Breast epithelium (tissue), 3 donors: ENCODE measurements around the gene TMEM19.

ENCODE experiments used
- CTCF ChIP-seq, 3 donors: fragments of 450-650 bp; IDR thresholded peaks; one replicate each; pipeline ENCODE4 v1.5.1; 2016 to 2017; ENCODE audit warnings: antibody characterized with exemption in 3 of 3, mild to moderate bottlenecking in 3 of 3, moderate library complexity in 3 of 3
- POLR2A ChIP-seq: fragments of 450-650 bp; IDR thresholded peaks from one replicate; pipeline ENCODE4 v1.6.1; 2016; ENCODE audit warnings: antibody characterized with exemption, mild to moderate bottlenecking, moderate library complexity
- POLR2AphosphoS5 ChIP-seq, 3 donors: sonication (generic); formaldehyde crosslinking; IDR thresholded peaks; one replicate each; pipeline ENCODE4 v1.6.1; 2017; ENCODE audit warnings: antibody characterized with exemption in 3 of 3

GRCh38 chr12:71666259-71666658, 19.6 kb upstream of the TMEM19 start:
- no peak for TF ChIP-seq POLR2AphosphoS5 (IDR thresholded peaks at IDR 0.05)
- TF ChIP-seq CTCF (IDR thresholded peaks at IDR 0.05): no peak
- TF ChIP-seq POLR2A: no peak
